ENCODE measurements around the gene JPH3. TPM values are rescaled to one million over a fixed set of nuclear protein-coding genes. Genes with fewer than 3 reads are reported as not detected.
A peak's percentile ranks its signal among the peaks of the same experiment; 100 is the strongest.

The JPH3 gene
- total RNA-seq, 4 donors from 2014 or later = 0.72 to 4.4 (median 1.1) TPM

GRCh38 chr16:87628246-87628923 lies 26.1 kb downstream of the JPH3 start:
- Histone ChIP-seq H3K27me3 (peaks cover 50% of the 10 kb centered on the region), H3K9me3 (peaks cover 0 to 19% (median 0%) of the 10 kb centered on the region in 3 donors), H3K4me3 (no peak overlapping the region), H3K36me3 (no peaks in the 10 kb centered on the region), H3K27ac (no peak overlapping the region), H3K4me1 (no peaks in the 10 kb centered on the region)
- no peak for ATAC-seq
- WGBS, 2 donors (ENCODE audit: low coverage in 1 of 2) = 67% methylated on average over 3 of the region's 25 CpGs; no CpG with 5 or more reads in 1 of the 2 donors
- TF ChIP-seq CTCF (IDR thresholded peaks at IDR 0.05) = no peak
- TF ChIP-seq POLR2AphosphoS5 (IDR thresholded peaks at IDR 0.05) = no peak
- no peak for TF ChIP-seq POLR2A (IDR thresholded peaks at IDR 0.05)
- no peak for TF ChIP-seq EP300 (IDR thresholded peaks at IDR 0.05)

GRCh38 chr16:87628940-87629339 lies 26.6 kb downstream of the JPH3 start:
- no peaks in the 10 kb centered on the region for H3K36me3 ChIP-seq
- ATAC-seq = no peak
- TF ChIP-seq POLR2A (IDR thresholded peaks at IDR 0.05) = no peak
- no peak for TF ChIP-seq POLR2AphosphoS5 (IDR thresholded peaks at IDR 0.05)
- no peak for TF ChIP-seq EP300 (IDR thresholded peaks at IDR 0.05)
- no peak for TF ChIP-seq CTCF (IDR thresholded peaks at IDR 0.05)
- 72% methylated on average over 5 of the region's 7 CpGs; no CpG with 5 or more reads in 1 of the 2 donors for WGBS, 2 donors (ENCODE audit: low coverage in 1 of 2)
- peaks cover 55% of the 10 kb centered on the region for H3K27me3 ChIP-seq
- no peak overlapping the region for H3K27ac ChIP-seq
- H3K9me3 ChIP-seq = peaks cover 0 to 19% (median 0%) of the 10 kb centered on the region in 3 donors
- no peaks in the 10 kb centered on the region for H3K4me1 ChIP-seq
- no peak overlapping the region for H3K4me3 ChIP-seq

GRCh38 chr16:87631067-87631466 lies 28.8 kb downstream of the JPH3 start:
- Histone ChIP-seq H3K27me3 (peaks cover 61% of the 10 kb centered on the region), H3K4me1 (peaks cover 0 to 12% (median 4%) of the 10 kb centered on the region in 3 donors), H3K4me3 (no peak overlapping the region), H3K36me3 (no peaks in the 10 kb centered on the region), H3K9me3 (peaks cover 0 to 19% (median 0%) of the 10 kb centered on the region in 3 donors), H3K27ac (no peak overlapping the region)
- WGBS, 2 donors (ENCODE audit: low coverage in 1 of 2) = 74 to 81% methylated on average over 2 of the region's 2 CpGs
- TF ChIP-seq EP300 (IDR thresholded peaks at IDR 0.05) = no peak
- TF ChIP-seq CTCF (IDR thresholded peaks at IDR 0.05) = no peak
- no peak for TF ChIP-seq POLR2A (IDR thresholded peaks at IDR 0.05)
- no peak for TF ChIP-seq POLR2AphosphoS5 (IDR thresholded peaks at IDR 0.05)
- no peak for ATAC-seq

DNA sequence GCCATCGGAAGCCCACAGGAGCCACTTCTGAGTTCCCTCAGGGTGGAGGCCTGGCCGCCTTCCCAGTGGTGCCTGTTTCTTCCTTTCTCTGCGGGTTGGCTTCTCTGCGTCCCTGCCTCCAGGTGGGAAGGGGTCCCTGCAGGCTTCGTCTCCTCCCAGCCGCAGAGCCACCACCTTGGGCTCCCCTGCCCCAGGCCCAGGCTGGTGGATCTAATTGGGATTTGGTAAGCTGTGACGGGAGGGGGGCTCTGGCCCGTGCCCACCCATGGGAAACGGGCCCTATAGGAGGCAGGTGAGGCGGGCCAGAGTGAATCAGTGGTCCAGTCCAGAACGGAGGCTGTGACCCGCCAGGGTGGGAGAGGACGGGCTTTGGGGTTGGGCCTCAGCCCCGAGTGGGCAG lies 32.1 kb downstream of the JPH3 start:
- peaks cover 32% of the 10 kb centered on the region for H3K27me3 ChIP-seq
- peaks cover 0 to 21% (median 6%) of the 10 kb centered on the region in 3 donors for H3K4me1 ChIP-seq
- ATAC-seq = no peak
- no peak overlapping the region for H3K27ac ChIP-seq
- 83 to 90% methylated on average over 4 to 7 of the region's 14 CpGs for WGBS, 2 donors (ENCODE audit: low coverage in 1 of 2)
- peaks cover 0 to 19% (median 0%) of the 10 kb centered on the region in 3 donors for H3K9me3 ChIP-seq
- TF ChIP-seq CTCF (IDR thresholded peaks at IDR 0.05) = no peak
- H3K4me3 ChIP-seq = no peak overlapping the region
- no peaks in the 10 kb centered on the region for H3K36me3 ChIP-seq

DNA sequence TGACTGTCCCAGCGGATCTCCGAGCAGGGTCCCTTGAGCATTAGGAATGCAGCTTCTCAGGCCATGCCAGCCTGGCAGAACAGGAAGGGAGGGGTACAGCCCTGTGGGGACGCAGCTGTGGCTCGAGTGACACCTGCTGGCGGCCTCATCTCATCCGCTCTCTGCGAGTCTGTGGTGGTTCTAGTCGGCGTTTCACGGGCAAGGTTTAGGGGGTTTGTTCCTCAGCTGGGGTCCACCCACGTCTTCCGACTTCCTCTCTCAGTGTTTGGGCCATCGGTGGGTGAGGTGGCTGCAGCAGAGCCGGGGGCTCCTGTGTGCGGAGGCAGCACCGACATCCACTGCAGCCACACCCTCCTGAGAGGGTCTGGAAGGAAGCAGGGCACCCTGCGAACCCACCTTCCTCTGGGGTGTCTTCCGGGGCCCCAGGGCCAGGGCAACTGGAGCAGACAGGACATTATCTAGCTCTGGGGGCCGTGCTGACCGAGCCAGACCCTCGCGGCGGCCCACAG lies 33.3 kb downstream of the JPH3 start:
- 28% methylated on average over 3 of the region's 23 CpGs; no CpG with 5 or more reads in 1 of the 2 donors for WGBS, 2 donors (ENCODE audit: low coverage in 1 of 2)
- Histone ChIP-seq H3K36me3 (no peaks in the 10 kb centered on the region), H3K4me3 (peak overlapping the region in 1 of 2 donors; percentile 20), H3K9me3 (peaks cover 0 to 9% (median 0%) of the 10 kb centered on the region in 3 donors), H3K27ac (no peak overlapping the region), H3K4me1 (peaks cover 0 to 21% (median 6%) of the 10 kb centered on the region in 3 donors), H3K27me3 (peaks cover 26% of the 10 kb centered on the region)
- TF ChIP-seq CTCF (IDR thresholded peaks at IDR 0.05) (peak in 3 of 4 experiments; percentile 23 to 63 (median 31)), EP300 (IDR thresholded peaks at IDR 0.05) (no peak), POLR2AphosphoS5 (IDR thresholded peaks at IDR 0.05) (no peak)
- no peak for ATAC-seq

Data from gastroesophageal sphincter (tissue), 4 donors.